NCI-H1436 (cell line): ENCODE measurements around the gene HS6ST1.

Experiments
- DNase-seq: peaks from one replicate; lab custom pipeline; 2025; lab: John Stamatoyannopoulos, UW

HS6ST1 gene

DNA sequence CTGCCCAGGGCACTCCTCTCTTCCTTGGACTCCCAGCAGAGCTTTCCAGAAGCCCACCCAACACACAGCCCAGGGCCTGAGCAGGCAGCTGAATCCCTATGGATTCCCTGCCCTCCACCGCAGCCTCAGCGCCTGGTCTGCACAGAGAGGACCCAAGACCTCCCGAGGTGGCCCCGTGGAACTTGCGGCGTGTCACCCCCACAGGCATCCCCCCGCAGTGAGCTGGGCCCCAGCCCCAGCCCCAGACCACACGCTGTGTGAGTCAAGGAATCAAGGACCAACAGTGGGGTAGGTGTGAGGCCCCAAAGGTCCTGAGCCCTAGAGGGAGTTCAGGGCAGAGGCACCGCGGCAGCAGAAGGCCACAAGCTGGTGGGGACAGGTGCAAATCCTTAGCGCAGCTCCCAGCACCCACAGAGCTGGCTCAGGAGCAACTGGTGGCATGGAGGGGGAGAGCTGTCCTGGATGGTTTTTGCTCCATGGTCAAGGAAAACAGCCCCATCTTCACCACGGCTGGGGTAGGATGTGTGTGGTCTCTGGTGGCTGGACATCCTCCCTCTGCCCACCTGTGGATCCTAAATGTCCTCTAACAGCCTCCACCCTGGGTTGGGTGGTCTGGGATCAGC, 8.5 kb downstream of the HS6ST1 start:
- no peak for DNase-seq

DNA sequence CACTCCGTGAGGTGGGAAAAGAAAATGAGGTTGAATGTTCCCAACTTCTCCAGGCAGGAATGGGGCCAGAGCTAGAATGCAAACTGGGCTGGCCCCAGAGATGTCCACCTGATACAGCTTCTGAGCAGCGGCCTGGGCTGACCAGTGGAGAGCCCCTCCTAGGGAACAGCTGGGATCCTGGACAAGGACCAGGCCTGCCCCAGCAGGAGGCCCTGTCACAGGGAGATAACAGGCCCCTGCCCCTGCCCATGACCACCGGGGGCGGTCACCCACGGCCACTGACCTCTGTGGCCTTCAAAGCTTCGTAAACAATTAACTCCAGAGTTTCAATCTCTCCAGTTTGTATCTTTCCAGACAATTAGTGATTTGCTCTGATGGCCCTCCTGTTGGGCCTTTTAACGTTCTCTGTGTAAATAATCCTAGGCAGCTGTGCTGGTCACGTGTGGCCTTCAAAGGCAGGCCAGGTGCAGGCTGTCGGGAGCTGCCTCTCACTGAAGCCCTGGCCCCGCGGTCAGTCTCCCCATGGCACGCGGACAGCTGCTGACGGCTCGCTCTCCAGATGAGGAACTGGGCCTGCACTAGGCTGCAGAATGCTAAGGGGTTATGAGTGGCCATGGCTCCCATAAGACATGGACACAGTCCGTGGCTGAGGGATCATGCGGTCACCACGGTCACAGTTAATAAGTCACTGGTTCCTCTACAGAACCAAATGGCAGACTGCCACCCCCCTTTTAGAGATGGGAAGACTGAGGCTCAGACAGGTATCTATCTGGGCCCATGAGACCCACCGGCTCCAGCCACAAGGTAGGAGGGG, 9.2 kb downstream of the HS6ST1 start:
- no peak for DNase-seq

DNA sequence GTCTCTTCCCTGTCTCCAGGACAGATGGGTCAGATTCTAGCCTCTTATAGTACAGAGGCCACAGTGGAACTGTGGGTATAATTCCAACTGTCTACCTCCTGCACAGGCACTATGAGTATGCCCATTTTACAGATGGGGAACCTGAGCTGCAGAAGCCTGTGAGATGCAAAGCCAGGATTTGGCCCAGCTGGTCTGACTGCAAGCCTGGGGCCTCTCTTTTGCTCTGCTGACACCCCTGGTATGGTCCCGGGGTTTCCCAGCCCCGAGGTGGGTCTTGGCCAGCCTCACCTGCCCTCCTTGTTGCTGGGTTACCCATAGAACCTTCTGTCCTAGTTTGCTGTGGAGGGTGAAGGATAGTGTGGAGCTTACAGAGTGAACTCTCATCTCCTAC, 9.8 kb downstream of the HS6ST1 start:
- no peak for DNase-seq

DNA sequence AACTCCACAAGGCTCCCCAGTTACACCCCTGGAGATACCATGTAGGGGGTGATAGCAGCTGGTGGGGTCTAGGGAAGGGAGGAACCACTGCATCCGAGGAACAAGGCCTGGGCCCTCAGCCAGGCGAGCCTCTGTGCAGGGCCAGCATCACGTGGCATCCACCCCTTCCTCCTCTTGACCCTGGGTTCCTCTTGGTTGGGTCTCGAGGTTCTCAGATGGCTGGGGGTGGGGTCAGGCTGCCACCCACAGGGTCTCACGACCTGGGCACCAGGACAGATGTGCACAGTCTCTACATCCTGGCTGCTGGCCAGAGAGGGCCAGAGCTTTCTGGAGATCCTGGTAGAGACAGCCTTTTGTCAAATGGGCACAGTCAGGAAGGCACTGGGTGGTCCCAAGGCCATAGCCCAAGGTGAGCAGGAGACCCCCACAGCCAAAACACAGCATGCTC, 10.4 kb downstream of the HS6ST1 start:
- DNase-seq = no peak

DNA sequence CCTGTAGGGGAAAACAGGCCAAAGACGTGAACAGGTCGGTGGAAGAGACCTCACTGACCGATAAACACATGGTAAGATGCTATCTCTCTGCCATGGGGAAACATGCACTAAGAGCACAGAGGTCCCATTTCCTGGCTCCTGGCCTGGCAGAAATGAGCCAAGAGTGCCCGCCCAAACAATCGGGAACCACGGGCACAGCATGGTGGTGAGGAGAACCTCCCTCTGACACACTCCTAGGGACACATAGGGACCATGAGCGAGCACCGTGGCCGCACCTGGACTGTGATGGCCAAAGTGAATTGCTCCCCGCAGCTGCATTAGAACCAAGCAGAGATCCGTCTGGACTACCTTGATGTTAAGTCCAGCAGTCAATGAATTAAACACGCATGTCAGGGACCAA, 11.1 kb downstream of the HS6ST1 start:
- no peak for DNase-seq

DNA sequence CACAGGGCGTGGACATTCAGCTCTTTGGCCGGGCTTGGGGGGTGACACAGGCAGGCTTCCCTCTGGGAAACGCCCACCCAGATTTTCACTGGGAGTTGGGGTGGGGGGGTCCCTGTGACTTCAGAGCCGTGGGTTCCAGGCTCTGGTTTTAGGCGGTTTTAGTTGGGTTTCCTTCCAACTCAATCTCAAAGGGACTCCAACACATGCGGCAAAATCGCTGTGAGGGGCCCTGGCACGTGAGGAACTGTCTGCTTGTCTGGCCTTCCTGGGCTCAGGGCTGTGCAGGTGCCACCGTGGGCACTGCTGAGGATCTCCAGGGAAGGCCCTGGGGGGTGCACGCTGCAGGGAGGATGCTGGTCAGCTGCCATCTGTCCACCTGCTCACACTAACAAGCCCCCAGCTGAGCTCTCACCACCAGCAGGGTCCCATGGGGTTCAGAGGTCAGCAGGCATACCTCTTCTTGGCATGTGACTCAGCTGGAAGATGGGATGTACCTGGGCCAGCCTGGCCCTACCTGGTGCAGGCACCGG, 11.7 kb downstream of the HS6ST1 start:
- DNase-seq = no peak

DNA sequence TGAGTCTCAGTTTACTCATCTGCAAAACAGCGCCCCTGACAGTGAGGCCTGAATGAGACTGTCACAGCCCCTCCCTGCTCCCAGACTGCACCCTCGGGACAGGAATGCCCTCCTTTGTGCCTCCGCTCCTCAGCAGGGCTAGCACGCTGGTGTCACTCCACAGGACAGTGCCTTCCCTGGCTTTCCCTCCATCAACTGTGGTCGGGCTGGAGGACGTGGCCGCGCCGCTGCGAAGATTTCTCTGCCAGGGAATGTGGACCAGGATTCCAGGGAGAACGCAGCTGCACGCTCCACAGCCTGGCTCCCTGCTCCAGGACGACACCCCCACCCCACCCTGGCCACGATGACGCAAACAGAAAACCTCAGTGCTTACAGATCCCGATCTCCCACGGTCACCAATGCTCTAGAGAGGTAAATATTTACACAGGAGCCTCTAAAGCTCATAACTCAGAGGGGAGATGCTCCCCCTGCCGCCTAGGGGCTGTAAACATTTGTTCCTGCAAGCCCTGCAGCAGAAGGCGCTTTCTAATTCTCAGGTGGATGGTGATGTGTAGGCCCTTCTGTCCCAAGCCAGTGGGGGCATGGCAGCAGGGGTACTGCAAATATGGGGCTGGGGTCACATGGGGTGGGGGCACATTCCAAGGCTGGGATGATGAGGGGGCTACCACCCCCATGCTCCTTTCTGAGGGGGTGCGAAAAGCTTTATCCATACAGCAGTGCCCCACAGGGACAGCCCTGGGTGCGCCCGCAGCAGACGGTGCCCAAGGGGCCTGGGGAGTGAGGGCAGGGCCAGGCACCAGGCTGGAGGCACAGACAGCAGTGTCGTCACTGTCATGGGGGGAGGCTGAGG, 12.4 kb downstream of the HS6ST1 start:
- peak; percentile 61 for DNase-seq

DNA sequence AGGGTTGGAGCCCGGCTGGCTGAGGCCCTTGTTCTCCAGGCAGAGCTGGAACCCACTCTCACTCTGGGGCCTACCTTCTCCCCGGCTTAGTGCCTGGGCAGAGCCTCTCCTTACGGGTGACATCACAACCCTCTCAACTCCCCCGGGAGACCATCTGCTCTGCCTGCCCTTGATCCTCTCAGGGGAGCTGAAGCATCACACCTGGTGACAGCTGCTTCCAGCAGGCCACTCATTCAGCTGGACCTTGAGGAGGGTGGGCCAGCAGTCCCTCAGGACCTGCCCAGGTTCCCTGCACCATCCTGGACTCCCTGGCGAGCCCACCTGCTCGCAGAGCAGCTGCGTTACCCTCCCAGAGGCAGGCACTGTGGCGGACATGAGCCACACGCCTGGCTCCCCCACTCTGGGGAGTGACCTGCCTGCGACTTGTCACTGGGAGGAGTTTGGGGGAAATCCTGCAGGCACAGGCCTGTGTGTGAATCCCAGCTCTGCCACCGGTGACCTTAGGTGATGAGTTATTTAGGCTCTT, 13.1 kb downstream of the HS6ST1 start:
- peak; percentile 79 for DNase-seq

DNA sequence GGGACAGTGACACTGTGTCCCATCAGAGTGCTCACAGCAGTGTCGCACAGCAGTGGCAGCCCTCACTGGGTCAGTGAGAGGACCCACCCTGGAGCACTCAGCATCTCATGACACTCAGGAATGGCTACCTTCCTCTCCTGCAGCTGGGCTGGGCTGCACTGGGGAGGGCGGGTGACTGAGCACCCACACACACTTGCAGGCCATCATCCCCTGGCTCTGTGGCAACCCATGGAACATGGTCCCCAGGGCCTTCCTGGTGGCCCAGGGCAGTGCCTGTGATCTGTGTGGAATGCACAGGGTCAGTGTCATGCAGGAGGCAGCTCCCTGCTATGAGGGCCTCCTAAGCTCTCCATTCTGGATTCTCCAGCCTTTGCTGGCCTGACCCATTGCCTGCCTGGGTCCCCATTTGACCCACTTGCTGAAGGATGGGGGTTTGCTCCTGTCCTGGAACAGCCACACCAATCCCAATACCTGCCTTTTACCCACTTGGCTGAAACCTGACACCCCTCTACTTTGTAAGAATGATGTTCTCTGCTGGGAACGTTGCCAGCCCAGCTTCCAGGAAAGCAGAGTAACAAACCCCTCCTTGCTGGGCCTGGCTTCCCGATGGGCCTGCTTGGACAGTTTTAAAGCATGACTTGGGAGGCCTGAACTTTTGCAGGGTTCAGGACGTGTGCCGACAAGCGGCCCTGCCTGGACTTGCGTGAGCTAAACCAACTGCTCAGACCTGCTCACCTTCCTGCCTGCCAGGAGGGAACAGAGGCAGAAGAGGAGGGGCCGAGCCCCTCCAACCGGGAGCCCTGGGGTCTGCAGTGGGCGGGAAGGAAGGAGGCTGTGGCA, 13.7 kb downstream of the HS6ST1 start:
- peak; percentile 81 for DNase-seq

DNA sequence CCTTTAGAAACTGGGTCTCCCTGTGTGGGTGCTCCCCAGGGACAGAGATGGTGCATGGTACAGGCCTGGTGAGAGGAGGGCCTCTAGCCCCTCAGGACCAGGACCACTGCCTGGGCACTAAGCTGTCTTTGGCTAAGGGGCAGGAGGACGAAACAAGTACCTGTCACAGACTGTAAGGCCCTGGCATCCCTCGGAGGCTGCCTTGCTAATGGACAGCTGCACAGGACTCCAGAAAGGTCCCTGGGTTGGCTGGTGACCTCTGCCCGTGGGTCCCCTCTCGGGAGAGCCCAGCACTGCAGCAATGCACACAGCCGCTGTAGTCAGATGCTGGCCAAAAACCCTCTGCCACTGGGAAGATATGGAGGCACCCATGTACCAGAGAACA, 14.3 kb downstream of the HS6ST1 start:
- DNase-seq = no peak

DNA sequence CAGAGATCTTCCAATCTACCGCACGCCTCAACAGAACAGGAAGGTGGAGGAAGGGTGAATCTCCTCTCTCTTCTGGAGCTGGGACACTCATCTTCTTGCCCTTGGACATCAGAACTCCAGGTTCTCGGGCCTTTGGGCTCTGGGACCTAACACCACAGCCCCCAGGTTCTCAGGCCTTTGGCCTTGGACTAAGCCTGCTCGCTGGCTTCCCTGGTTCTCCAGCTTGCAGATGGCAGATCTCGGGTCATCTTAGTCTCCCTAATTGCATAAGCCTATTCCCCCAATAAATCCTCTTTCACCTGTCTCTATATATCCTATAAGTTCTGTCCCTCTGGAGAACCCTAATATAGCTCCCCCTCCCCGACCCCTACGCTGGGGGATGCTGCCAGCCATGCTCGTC, 14.8 kb downstream of the HS6ST1 start:
- no peak for DNase-seq

DNA sequence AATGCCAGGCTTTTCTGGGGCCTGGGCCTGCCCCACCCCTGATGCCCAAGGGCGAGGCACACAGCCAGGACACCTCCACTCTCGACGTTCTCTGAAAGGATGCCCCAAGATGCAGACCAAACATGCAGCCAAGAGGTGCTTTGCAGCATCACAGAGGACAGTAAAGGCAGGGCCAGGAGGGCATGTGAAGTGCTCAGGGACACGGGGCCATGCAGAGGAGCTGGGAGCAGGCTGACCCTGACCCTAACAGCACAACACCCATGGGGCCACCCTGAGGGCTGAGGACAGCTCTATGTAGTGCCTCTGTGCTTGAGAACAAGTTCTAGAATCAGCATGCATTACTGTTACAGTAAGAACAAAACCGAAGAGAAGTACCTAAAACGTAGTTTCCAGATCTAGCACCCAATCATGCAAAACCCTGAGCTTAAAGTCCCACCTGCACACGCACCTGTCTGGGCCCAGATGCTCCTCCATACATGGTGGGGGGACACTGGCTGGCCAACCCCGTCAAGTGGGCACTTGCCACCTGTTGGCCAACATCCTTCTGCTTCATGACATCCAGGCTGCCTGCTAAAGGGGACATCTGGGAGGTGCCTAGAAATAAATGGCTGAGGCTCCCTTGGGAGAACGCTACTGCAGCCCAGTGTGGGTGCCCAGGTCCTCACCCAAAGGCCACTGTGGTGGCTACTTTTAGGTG, 15.4 kb downstream of the HS6ST1 start:
- DNase-seq = no peak

DNA sequence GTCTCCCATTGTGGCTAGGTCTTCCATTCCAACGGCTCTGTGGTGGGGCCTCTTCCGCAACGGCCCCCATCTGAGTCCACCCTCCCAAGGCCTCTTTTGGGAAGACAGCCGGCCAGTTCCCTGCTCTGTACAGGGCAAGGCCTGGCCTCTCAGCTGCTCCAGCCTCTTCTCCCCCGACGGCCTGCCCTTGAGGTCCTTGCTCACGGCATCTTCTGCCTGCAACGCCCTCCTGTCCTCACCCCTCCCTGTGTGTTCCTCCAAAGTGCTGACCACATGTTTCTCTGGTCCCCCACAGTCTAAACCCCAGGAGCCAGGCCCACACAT, 16.0 kb downstream of the HS6ST1 start:
- DNase-seq = no peak

DNA sequence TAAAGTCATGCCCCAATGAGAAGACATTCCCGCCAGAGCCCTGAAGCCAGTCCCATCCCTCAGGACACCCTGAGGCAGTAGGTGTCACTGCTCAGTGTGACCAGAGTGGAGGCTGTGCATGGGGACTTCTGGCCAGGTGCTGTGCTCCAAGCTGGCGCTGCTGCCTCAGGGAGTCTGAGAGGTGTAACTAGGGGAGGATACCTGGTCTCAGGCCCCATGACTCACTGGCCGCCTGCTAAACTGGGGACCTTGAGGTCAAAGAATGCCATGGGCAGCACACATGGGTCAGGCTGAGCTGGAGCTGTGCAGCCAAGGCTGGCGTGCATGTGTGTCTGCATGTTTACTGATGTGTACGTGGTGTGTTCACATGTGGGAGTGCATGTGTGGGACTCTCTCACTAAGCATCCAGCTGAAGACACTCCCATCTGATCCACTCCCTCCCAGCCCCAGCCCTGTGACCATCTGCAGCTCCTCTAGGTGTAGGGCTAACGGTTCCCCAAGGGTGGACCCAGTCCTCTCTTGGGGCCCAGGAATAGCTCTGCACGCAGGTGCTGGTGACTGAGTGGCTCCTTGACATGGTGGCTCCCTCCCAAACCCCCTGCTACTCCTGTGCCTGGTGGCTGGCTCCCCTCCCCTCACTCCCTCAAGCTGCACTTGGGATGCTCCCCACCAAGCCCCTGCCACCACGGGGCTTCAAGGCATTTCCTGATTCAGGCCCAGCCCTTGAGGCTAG, 16.5 kb downstream of the HS6ST1 start:
- DNase-seq = no peak

DNA sequence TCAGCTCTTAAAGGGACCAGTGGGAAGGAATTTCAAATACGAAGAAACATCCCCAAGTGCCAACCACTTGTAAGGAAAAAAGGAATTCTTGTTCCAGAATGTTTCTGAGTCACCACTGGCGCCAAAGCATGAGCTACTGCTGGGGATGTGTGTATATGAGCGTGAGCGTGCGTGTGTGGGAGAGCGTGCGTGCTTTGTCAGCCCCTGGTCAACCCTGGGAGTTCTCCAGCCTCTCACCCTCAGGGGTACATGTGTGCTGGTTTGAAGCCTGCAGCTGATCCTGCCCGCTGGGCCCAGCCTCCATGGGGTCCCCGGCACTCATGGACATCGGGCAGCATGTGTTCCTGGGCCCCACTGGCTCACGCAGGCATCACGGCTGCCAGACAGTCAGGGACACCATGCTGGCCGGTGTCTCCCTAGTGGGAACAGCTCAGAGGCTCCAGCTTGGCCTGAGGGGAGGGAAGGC, 17.1 kb downstream of the HS6ST1 start:
- DNase-seq = no peak

DNA sequence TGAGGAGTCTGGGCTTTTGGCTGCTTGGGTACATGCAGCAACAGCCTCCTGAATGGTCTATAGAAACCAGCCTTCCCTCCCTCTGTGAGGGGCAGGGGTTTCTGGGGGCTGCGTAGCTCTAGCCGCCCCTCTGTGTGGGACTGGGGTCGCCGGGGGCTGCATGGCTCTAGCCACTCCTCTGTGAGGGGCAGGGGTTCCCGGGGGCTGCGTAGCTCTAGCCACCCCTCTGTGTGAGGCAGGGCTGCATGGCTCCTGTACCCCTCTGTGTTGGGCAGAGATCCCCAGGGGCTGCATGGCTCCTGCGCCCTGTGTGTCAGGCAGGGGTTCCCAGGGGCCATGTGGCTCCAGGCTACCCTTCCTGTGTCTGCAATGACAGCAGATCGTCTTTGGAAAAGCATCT, 17.6 kb downstream of the HS6ST1 start:
- no peak for DNase-seq

DNA sequence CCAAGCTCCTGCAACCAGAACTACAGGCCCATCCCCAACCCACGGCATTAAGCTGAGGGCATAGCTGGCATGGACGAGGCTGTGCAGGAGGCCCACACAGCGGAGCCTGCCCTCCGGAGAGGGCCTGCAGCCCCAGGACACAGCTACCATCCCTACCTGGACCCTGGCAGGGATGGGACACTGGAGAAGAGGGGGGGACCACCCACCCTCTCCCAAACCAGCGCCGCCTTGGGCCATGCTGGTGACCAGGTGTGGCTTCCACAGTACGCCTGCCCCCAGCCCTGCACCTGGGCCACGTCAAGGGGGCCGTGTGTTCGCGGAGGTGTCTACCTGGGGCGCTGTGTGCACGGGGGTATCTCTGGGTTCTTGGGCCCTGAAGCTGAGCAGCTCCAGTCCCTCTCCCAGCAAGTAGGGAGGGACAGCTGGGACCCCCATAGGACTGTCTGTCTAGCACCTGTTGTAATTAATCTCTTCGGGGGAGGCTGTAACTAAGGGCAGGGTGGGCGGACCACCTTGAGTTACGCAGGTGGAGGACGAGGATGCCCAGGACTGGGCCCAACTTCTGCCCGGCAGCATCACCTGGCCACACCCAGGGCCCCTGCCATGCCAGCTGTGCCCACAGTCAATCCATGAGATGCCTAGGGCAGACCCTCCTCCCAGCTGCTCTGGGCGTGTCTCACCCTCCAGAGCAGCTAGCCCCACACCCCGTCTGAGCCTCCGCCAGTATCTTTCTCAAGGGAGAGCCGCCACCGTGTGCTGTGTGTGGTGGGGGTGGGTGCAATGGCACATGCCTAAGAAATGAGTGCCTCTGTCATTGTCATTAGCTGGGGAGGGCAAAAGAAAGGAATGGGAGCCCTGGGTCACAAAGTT, 18.3 kb downstream of the HS6ST1 start:
- no peak for DNase-seq

DNA sequence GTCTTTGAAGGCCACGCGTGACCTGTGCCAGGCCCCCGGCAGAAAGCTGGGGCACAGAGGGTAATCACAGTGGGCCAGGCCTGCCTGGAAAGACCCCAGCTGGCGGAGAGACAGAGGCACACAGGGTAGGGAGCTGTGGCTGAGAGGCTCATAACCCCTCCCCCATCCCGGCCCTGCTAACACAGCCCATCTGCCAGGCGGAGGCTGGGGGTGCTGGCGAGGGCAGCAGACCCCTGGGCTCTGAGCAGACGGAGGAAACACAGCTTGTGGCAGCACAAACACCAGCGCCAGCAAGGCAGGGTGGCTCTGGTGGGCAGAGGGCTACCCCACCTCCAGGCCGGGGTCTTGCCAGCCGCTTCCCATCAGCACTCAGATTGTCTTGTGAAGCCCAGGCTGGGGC, 19.0 kb downstream of the HS6ST1 start:
- no peak for DNase-seq

DNA sequence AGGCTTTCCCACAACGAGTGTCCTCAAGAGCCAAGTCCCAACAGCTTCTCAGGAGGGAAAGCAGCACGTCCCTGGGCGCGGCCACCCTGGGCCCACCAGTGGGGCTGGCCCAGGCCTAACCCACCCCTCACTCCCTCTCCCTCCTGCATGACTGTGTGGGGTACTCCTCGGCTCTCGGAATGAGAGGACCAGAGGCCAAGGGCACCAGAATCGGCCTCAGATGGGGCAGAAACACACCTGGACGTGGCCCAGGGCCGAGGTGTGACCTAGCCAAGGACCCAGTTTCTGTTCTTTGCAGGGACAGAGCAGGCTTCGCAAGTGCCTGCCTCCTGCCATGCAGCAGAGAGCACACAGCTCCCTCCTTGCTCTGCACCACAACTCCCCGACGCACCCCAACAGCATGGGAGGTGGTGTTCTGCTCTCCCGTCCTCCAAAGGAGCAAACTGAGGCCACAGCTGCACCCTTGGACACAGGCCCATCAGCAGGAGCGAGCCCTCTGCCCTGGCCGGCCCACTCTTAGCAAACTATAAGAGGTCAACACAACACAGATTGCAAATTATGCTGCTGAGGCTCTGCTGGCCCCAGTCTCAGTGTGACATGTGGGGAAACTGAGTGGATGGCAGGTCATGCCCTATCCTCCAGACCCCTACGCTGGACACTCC, 19.7 kb downstream of the HS6ST1 start:
- DNase-seq = no peak
